T47D (cell line): ENCODE measurements around the gene DLG2.
A peak's percentile ranks its signal among the peaks of the same experiment; 100 is the strongest.

Experiments
- DNase-seq, 2 experiments: peaks; one replicate each; pipeline versions ENCODE4 v3.0.0 to v3.0.0-alpha.2; 2011 to 2012; ENCODE audit warnings: low read depth in 1 of 2, low spot score in 1 of 2
- JUND ChIP-seq: IDR thresholded peaks from 2 replicates; pipeline ENCODE4 v1.6.1; 2012; ENCODE audit warnings: low read depth
- in situ Hi-C: cut with HindIII; loops from 2 replicates; pipeline ENCODE4 v1.10.0; 2016; ENCODE audit warnings: low sequenced_read_pairs, low pct_unique_long_range_greater_than_20kb

Gene DLG2

GRCh38 chr11:84887055-84887629, 740.0 kb downstream of the DLG2 start:
- in situ Hi-C loops: no loop called here
- DNase-seq: no peak
- TF ChIP-seq JUND: no peak

GRCh38 chr11:84886344-84886743, 740.8 kb downstream of the DLG2 start:
- no peak for DNase-seq
- in situ Hi-C loops: no loop called here
- TF ChIP-seq JUND: no peak

- in situ Hi-C loops: no loop called here
- TF ChIP-seq JUND: no peak
- DNase-seq: no peak
These were observed 742.3 kb downstream of the DLG2 start for GRCh38 chr11:84884836-84885235.

- peak in 1 of 2 experiments; percentile 32 for DNase-seq
These were observed 745.1 kb downstream of the DLG2 start for GRCh38 chr11:84882056-84882455.

GRCh38 chr11:84871116-84871515, 756.0 kb downstream of the DLG2 start:
- no peak for TF ChIP-seq JUND
- DNase-seq: no peak

More at GRCh38 chr11:84882056-84882455, 745.1 kb downstream of the DLG2 start:
- in situ Hi-C loops: no loop called here
- no peak for TF ChIP-seq JUND

GRCh38 chr11:84870486-84870885, 756.7 kb downstream of the DLG2 start:
- no peak for DNase-seq
- TF ChIP-seq JUND: no peak
- in situ Hi-C loops: no loop called here

More at GRCh38 chr11:84871116-84871515, 756.0 kb downstream of the DLG2 start:
- in situ Hi-C loops: no loop called here

GRCh38 chr11:84866922-84867321, 760.2 kb downstream of the DLG2 start:
- in situ Hi-C loops: no loop called here
- TF ChIP-seq JUND: no peak
- no peak for DNase-seq

- in situ Hi-C loops: no loop called here
- TF ChIP-seq JUND: no peak
- no peak for DNase-seq
These were observed 761.2 kb downstream of the DLG2 start for GRCh38 chr11:84865791-84866535.

GRCh38 chr11:84865257-84865656, 761.9 kb downstream of the DLG2 start:
- in situ Hi-C loops: no loop called here

GRCh38 chr11:84857746-84858145, 769.4 kb downstream of the DLG2 start:
- DNase-seq: no peak
- no peak for TF ChIP-seq JUND
- in situ Hi-C loops: no loop called here

More at GRCh38 chr11:84865257-84865656, 761.9 kb downstream of the DLG2 start:
- TF ChIP-seq JUND: no peak
- DNase-seq: peak in 1 of 2 experiments; percentile 36

- no peak for DNase-seq
- in situ Hi-C loops: no loop called here
These were observed 771.5 kb downstream of the DLG2 start for GRCh38 chr11:84855508-84856245.

GRCh38 chr11:84854498-84854880, 772.7 kb downstream of the DLG2 start:
- DNase-seq: no peak
- in situ Hi-C loops: no loop called here
- TF ChIP-seq JUND: no peak

More at GRCh38 chr11:84855508-84856245, 771.5 kb downstream of the DLG2 start:
- TF ChIP-seq JUND: no peak
